ENCODE data around the gene ATP6V1G3.

- no peak for TF ChIP-seq CTCF (IDR thresholded peaks at IDR 0.05 in 8 of 11, conservative IDR thresholded peaks at IDR 0.05 in 3 of 11)
- no peak for TF ChIP-seq POLR2AphosphoS5 (IDR thresholded peaks at IDR 0.05)
Measured at GRCh38 chr1:198493329-198493728, 47.2 kb downstream of the ATP6V1G3 start.

Measured in spleen (tissue), 7 donors.